Gastroesophageal sphincter (tissue), 3 donors: ENCODE data around the gene PDGFA.

Experiments used
- POLR2A ChIP-seq, 2 donors: fragments of 450-650 bp; IDR thresholded peaks; one replicate each; pipeline ENCODE4 v1.6.1; 2017; ENCODE audit warnings: antibody characterized with exemption in 2 of 2, mild to moderate bottlenecking in 2 of 2, moderate library complexity in 1 of 2
- TF ChIP-seq, protein P1 (sequence below), 4 experiments: fragments of 200-600 bp in 2 of 4; fragments of 450-650 bp in 2 of 4; sonication (generic) in 1 of 4; IDR thresholded peaks; one replicate each; pipeline ENCODE4 v1.5.1; 2017 to 2019; ENCODE audit warnings: antibody characterized with exemption in 4 of 4, mild to moderate bottlenecking in 2 of 4, moderate library complexity in 2 of 4

DNA sequence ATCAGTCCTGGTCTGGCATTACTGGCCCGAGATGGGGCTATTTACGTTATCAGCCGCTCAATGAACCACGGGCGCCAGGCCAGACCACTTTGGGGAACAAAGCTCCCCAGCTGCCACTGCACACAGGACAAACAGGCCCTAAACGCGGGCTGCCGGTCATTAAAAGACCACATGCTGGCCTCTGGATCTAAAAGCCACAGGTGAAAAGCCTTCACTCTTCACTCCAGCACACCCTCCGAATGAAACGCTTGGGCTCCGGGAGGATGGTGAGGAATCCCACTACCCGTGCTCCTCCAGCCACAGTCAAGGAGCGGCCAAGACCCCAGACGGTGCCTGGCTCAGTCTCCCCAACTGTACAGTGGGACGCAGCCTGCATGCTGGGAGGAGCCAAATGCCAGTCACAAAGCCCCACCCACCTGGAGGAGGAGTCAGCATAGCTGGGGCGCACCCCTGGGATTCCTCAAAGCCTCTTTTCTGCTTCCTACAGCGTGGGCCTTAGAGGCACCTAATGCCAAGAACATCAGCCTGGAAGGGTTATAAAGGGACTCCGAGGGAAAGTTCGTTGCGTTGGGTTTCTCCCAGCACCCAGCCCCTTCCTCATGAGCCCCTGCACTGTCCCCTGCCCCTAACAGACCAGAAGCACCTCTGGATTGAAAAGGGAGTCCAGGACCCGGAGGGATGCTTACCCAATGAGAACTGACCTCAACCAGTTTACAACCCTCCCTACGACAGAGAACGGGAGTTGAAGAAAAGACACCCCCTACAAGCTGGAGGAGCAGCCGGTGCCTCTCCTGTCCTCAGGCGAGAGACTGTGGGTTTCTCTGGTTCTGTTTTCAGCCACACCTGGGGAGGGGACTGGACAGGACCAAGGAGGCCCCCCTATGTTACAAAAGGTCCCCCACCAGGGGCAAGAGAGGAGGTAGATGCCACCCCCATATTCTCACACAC lies 4.7 kb downstream of the PDGFA start:
- TF ChIP-seq POLR2A (IDR thresholded peaks at IDR 0.05) = no peak
- TF ChIP-seq, protein P1, sequence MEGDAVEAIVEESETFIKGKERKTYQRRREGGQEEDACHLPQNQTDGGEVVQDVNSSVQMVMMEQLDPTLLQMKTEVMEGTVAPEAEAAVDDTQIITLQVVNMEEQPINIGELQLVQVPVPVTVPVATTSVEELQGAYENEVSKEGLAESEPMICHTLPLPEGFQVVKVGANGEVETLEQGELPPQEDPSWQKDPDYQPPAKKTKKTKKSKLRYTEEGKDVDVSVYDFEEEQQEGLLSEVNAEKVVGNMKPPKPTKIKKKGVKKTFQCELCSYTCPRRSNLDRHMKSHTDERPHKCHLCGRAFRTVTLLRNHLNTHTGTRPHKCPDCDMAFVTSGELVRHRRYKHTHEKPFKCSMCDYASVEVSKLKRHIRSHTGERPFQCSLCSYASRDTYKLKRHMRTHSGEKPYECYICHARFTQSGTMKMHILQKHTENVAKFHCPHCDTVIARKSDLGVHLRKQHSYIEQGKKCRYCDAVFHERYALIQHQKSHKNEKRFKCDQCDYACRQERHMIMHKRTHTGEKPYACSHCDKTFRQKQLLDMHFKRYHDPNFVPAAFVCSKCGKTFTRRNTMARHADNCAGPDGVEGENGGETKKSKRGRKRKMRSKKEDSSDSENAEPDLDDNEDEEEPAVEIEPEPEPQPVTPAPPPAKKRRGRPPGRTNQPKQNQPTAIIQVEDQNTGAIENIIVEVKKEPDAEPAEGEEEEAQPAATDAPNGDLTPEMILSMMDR (IDR thresholded peaks at IDR 0.05) = no peak
